HG02798 (cell line): ENCODE measurements around the gene CFDP1.
A peak's percentile ranks its signal among the peaks of the same experiment; 100 is the strongest.

Source experiments
- ATAC-seq: cut with Tn5 transposase; IDR thresholded peaks from one replicate; pipeline ENCODE4 v1.9.1; 2021; ENCODE audit warnings: mild to moderate bottlenecking; ENCODE audit not compliant: unreplicated experiment, poor library complexity

The CFDP1 gene

GRCh38 chr16:75256696-75257343, 176.5 kb downstream of the CFDP1 start:
- no peak for ATAC-seq

- no peak for ATAC-seq
Observed at GRCh38 chr16:75256059-75256571, 177.2 kb downstream of the CFDP1 start.

DNA sequence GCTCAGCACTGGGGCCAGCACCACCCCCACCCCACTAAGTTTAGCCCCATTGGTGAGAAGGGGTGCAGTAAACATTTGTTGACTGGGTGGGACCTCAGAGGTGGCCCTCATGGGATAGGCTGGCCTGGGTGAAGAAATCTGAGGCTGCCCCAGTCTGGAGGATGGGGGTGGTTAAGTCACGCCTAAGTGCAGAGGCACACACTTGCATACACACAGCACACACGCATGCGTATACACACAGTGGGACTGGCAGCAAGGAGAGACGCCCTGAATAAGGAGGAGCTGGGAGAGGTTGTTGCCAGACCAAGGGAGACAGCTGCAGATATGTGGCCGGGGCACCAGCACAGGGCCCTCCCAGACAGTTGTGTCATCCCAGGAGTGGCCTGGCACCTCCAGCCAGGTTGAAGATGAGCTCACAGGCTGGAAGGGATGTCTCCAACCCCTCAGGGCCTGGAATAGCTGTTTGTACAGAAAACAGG, 178.9 kb downstream of the CFDP1 start:
- ATAC-seq, result no peak

DNA sequence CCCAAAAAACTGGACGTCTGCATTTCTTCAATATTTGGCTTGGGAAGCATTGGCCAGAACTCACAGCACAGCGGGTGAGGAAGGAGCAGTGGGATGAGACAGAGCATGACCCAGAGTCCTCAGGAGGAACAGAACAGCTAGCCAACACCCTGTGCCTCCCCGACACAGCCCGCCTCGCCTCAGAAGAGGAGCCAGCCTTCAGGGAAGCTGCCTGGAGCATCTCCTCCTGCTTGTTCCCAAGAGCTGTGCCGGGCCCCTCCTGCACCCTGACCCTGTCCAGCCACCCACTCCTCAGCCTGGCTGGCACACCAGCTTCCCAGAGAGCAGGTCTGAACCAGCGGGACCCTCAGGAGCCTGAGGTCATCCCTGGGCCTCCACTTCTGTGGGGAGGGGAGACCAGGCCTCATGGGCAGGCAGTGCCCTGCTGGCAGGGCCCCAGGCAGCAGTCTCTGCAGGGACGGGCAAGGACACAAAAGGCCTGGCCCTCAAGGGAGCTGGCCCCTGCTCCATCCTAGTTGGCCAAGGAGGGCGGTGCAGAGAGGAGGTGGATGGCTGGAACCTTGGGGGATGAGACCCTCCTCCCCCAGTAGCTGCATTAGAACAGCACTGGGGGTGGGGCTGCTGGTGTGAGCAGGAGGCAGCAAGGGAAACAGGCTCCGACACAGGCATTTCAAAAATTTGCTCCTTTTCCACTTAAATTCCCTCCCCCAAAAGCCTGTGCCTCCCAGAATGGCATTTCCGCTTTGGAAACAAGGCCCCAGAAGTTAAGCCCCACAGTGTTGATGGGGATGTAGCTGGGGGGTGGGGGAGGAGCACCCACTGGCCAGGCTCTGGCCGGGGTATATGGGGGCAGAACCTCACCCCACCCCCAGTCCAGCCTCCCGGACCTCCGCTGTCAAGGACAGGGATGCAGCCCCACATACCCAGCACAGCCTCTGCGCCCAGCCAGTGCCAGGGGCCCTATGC, 180.1 kb downstream of the CFDP1 start:
- ATAC-seq, result no peak

DNA sequence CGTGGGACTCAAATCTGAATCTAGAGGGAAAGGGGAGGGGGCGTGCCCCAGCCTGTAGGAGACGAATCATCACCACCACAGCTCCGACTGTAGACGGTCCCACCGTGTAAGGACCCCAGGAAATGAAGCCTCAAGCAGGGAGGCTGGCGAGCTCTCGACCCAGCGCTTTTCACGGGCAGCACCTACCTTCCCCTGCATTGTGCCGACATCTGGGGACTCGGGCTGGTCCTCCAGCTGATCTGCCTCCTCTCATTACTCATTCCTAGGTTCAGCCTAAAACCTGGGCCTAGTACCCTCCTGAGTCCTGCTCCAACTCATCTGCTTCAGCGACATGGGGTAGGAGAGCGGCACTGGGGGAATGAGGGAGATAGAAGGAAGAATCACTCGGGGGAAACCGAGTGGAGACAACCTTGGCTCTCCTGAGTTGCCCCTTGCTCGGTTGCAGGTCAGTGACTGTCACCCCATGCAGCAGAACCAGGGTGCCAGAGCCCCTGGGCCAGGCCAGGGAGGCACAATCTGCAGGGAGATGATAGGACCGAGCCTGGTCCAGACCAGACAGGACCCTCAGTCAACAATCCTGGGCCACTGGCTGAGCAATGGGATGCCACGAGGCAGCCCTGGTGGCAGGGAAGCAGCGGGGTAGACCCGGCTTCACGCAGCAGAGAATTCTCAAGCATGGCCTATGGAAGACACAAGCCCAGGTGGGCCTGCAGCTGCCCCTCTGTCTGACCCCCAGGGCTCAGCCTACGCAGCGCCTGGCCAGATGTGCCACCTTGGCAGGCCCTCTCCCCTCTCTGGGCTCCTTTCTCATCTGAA, 181.0 kb downstream of the CFDP1 start:
- no peak for ATAC-seq

- ATAC-seq, result peak; percentile 83
Observed at GRCh38 chr16:75251280-75252048, 181.8 kb downstream of the CFDP1 start, which contains the start of gene BCAR1. Gene BCAR1 (minus strand): TSS chr16:75251624. CDS start chr16:75251482, 142 bp downstream.

- ATAC-seq, result peak; percentile 32
Observed at GRCh38 chr16:75250809-75251279, 182.5 kb downstream of the CFDP1 start.

GRCh38 chr16:75250089-75250808, 183.1 kb downstream of the CFDP1 start:
- ATAC-seq, result no peak

GRCh38 chr16:75249441-75249840, 183.9 kb downstream of the CFDP1 start:
- no peak for ATAC-seq

DNA sequence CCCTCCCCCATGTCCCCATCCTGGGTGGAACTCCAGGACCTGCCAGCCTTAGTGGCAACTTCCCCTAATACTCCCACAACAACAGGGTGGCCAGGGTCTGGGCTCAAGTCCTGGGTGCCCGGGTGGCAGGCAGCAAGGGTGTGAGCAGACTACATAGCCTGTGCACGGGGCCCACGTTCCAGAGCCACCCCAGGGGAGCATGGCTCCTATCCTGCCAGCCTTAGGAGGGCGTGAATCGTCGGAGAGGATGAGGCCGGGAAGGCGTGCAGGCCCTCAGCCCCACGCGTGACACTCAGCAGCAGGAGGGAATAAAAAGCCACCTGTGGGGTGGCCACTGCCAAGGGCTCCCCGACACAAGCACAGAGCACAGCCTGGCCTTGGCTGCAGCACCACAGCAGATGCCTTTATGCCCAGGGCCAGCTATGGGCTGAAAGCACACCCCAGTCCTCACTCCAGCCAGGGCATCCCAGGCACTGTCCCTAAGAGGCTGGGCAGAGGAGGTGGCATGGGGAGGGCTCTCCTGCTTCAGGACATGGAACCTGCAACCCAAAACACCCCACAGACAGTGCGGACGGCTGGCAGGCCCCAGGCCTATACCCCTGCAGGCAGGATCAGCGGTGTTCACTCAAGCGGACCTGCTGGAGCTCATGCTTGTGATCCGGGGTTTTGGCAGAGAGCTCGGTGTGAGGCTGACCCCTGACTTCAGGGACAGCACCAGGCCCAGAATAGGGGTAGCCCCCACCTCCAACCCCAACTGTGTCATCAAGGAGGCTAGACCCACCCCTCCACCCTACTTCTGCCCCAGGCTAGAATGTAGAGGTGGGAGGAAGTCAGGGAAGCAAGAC, 184.5 kb downstream of the CFDP1 start:
- no peak for ATAC-seq

DNA sequence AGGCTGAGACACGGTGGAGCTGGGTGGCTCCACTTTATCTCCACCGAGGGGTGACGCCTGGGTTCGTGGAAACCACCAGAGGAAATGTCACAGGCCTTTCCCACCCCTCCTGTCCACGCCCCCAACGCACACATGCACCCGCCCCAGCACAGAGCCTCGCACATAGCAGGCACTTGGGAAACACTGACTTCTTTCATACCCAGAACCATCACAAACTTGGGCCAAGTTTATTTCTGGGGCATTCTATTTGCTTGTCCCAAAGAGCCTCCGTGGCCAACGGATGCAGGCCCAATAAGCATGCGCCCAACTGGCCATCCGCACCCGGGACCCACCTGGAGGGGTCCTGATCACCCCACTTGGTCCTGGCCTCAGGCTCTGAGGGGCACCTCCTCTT, 185.2 kb downstream of the CFDP1 start:
- ATAC-seq, result no peak

- ATAC-seq, result no peak
Observed at GRCh38 chr16:75247249-75247648, 186.1 kb downstream of the CFDP1 start.

GRCh38 chr16:75246504-75247205, 186.6 kb downstream of the CFDP1 start:
- ATAC-seq, result no peak

- peak; percentile 38 for ATAC-seq
Observed at GRCh38 chr16:75244844-75245758, 188.2 kb downstream of the CFDP1 start.

- ATAC-seq, result peak; percentile 9
Observed at GRCh38 chr16:75244225-75244809, 189.0 kb downstream of the CFDP1 start.
